ENCODE data around the gene ATP8A1.

The ATP8A1 gene

DNA sequence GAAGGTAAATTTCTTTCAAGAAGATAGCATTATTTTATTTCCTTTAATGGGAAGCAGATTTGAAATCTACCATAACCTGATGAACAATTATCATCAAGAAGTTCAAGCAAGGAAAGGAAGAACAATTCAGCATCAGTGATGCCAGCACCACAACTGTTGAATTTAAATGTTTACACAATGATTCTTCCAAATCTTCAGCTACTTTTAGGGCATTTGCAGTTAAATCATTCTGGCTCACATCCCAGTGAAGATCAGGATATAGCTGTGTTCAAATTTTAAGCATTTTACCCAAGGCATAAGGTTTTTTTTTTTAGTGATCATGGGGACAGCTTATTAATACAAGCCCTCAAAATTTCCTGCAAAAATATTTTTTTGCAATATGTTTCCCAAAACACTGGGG is 146.7 kb downstream of the ATP8A1 start:
- Histone ChIP-seq H3K27ac (ENCODE audit: low read depth, low read length) (no peak overlapping the region), H3K79me2 (ENCODE audit: control insufficient read depth, low read length) (no peaks in the 10 kb centered on the region)
- TF ChIP-seq EZH2phosphoT487 (IDR thresholded peaks at IDR 0.05; ENCODE audit: borderline replicate concordance, low read length): no peak
- TF ChIP-seq, protein P1, sequence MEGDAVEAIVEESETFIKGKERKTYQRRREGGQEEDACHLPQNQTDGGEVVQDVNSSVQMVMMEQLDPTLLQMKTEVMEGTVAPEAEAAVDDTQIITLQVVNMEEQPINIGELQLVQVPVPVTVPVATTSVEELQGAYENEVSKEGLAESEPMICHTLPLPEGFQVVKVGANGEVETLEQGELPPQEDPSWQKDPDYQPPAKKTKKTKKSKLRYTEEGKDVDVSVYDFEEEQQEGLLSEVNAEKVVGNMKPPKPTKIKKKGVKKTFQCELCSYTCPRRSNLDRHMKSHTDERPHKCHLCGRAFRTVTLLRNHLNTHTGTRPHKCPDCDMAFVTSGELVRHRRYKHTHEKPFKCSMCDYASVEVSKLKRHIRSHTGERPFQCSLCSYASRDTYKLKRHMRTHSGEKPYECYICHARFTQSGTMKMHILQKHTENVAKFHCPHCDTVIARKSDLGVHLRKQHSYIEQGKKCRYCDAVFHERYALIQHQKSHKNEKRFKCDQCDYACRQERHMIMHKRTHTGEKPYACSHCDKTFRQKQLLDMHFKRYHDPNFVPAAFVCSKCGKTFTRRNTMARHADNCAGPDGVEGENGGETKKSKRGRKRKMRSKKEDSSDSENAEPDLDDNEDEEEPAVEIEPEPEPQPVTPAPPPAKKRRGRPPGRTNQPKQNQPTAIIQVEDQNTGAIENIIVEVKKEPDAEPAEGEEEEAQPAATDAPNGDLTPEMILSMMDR (IDR thresholded peaks at IDR 0.05; ENCODE audit: low read depth, low read length, poor library complexity, severe bottlenecking): no peak

GRCh38 chr4:42501624-42502401 is 155.1 kb downstream of the ATP8A1 start:
- Histone ChIP-seq H3K27me3 (ENCODE audit: control insufficient read depth, low read length) (no peaks in the 10 kb centered on the region), H3K4me3 (ENCODE audit: low read length) (no peak overlapping the region), H3K4me1 (ENCODE audit: control insufficient read depth, low read length) (no peaks in the 10 kb centered on the region), H3K4me2 (ENCODE audit: low read length) (no peak overlapping the region), H3K79me2 (ENCODE audit: control insufficient read depth, low read length) (no peaks in the 10 kb centered on the region), H4K20me1 (ENCODE audit: control insufficient read depth, insufficient read depth, low read depth, low read length) (no peaks in the 10 kb centered on the region), H3K36me3 (ENCODE audit: control insufficient read depth, low read length) (peaks cover 68% of the 10 kb centered on the region), H3K9me2 (replicated peaks; ENCODE audit: control insufficient read depth, low read length) (no peaks in the 10 kb centered on the region), H3K27ac (ENCODE audit: low read depth, low read length) (no peak overlapping the region), H3F3A (ENCODE audit: control insufficient read depth, insufficient read depth) (no peaks in the 10 kb centered on the region), H3K9me3 (ENCODE audit: control insufficient read depth, insufficient read depth, low read length) (no peaks in the 10 kb centered on the region)
- TF ChIP-seq, protein P1 (IDR thresholded peaks at IDR 0.05; ENCODE audit: low read depth, low read length, poor library complexity, severe bottlenecking): no peak
- TF ChIP-seq EZH2phosphoT487 (IDR thresholded peaks at IDR 0.05; ENCODE audit: borderline replicate concordance, low read length): no peak

More for the DNA sequence above, 146.7 kb downstream of the ATP8A1 start:
- Histone ChIP-seq H3K9me3 (ENCODE audit: control insufficient read depth, insufficient read depth, low read length) (no peaks in the 10 kb centered on the region), H3K4me2 (ENCODE audit: low read length) (no peak overlapping the region), H3K9me2 (replicated peaks; ENCODE audit: control insufficient read depth, low read length) (no peaks in the 10 kb centered on the region), H3K36me3 (ENCODE audit: control insufficient read depth, low read length) (peaks cover 28% of the 10 kb centered on the region), H3K4me3 (ENCODE audit: low read length) (no peak overlapping the region), H3F3A (ENCODE audit: control insufficient read depth, insufficient read depth) (no peaks in the 10 kb centered on the region), H4K20me1 (ENCODE audit: control insufficient read depth, insufficient read depth, low read depth, low read length) (no peaks in the 10 kb centered on the region), H3K27me3 (ENCODE audit: control insufficient read depth, low read length) (no peaks in the 10 kb centered on the region), H3K4me1 (ENCODE audit: control insufficient read depth, low read length) (peaks cover 4% of the 10 kb centered on the region)

DNA sequence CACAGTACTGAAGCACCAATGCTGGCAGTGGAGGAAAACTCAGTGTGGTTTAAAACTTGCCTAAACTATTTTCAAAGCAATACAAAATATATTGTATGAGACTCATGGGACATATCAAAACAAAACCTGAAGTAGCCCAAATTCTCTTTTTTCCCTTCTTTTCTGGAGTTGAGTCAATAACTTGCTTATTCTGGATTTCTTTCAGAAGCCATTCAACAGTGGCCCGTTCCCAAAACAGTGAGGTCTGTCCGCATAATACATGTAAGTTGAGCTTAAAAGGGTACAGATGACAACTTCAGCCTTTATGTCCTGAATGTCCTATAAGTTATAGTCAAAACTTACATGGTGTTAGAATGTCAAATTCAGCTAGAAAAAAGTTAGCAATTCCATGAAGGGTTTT is 158.9 kb downstream of the ATP8A1 start:
- no peaks in the 10 kb centered on the region for H3K4me1 ChIP-seq (ENCODE audit: control insufficient read depth, low read length)
- H3K9me3 ChIP-seq (ENCODE audit: control insufficient read depth, insufficient read depth, low read length): no peaks in the 10 kb centered on the region
- no peaks in the 10 kb centered on the region for H3K9me2 ChIP-seq (replicated peaks; ENCODE audit: control insufficient read depth, low read length)
- no peak overlapping the region for H3K4me2 ChIP-seq (ENCODE audit: low read length)
- H3K27ac ChIP-seq (ENCODE audit: low read depth, low read length): no peak overlapping the region
- TF ChIP-seq, protein P1 (IDR thresholded peaks at IDR 0.05; ENCODE audit: low read depth, low read length, poor library complexity, severe bottlenecking): no peak
- no peak for TF ChIP-seq EZH2phosphoT487 (IDR thresholded peaks at IDR 0.05; ENCODE audit: borderline replicate concordance, low read length)
- no peaks in the 10 kb centered on the region for H3K27me3 ChIP-seq (ENCODE audit: control insufficient read depth, low read length)
- H3F3A ChIP-seq (ENCODE audit: control insufficient read depth, insufficient read depth): no peaks in the 10 kb centered on the region
- H3K79me2 ChIP-seq (ENCODE audit: control insufficient read depth, low read length): no peaks in the 10 kb centered on the region
- H3K36me3 ChIP-seq (ENCODE audit: control insufficient read depth, low read length): peaks cover 37% of the 10 kb centered on the region
- H3K4me3 ChIP-seq (ENCODE audit: low read length): no peak overlapping the region
- no peaks in the 10 kb centered on the region for H4K20me1 ChIP-seq (ENCODE audit: control insufficient read depth, insufficient read depth, low read depth, low read length)
